ENCODE data around the gene GULP1.

- no peak for TF ChIP-seq POLR2A (IDR thresholded peaks at IDR 0.05)
- TF ChIP-seq CTCF (IDR thresholded peaks at IDR 0.05) = no peak
- TF ChIP-seq POLR2AphosphoS5 (IDR thresholded peaks at IDR 0.05) = no peak
These were observed 167.4 kb downstream of the GULP1 start for GRCh38 chr2:188459061-188459460.
